NCI-H2107 treated with DMSO at 0.1 percent for 48 hours (cell line): ENCODE measurements around the gene LYPD6.
"Not testable (repeated sequence)": the region's sequence is repeated elsewhere in the genome, so short reads cannot be mapped to it uniquely, and the experiment has no call there.

ENCODE experiments used
- DNase-seq: peaks from one replicate; lab custom pipeline; 2025; ENCODE audit not compliant: unreplicated experiment; lab: John Stamatoyannopoulos, UW

Gene LYPD6

DNA sequence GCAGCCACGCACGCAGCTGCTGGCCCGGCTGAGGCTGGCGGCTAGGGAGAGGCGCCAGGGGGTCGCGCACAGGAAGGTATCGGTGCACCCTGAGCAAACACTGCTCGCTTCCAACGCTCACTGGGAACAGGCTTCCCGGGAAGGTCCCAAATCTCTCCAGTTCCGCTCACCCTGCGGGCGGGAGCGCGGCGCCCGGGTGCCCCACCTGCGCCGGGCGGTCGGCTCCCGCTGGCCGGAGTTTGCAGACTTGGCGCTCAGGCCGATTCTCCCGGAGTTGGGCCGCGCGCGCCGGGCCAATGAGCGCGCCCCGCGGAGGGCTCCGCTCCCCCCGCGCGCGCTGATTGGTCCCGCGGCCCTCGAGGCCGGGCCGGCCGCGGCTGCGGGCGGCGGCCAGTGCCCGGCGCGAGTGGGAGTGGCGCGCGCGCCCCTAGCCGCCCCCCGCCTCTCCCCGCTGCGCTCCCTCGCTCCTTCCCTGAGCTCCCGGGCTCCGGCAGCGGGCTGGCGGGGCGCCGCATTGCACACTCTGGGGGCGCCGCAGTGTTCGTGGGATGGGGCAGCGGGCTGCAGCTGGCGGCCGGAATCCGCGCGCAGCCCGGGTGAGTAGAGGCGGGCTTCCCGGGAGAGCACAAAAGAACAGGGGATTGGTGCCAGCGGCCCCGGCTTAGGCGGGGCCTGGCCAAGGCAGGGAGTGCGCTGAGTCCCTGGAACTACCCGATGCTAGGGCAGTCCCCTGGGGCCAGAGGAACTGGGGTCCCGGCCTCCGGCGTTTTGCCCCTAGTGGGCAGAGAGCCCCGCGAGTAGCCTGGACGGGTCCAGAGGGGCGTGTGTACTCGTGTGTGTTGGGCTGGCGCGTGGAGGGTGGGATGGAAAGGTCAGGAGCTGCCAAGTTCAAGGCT lies at the start of gene LYPD6:
Gene LYPD6 (plus strand): TSS at position 461 of the 896 bp plus-strand sequence. CDS start 107,122 bp downstream, outside the sequence.
- peak; percentile 35 for DNase-seq

- no peak for DNase-seq
These were observed 48.9 kb upstream of the LYPD6 start for GRCh38 chr2:149281441-149281840.

DNA sequence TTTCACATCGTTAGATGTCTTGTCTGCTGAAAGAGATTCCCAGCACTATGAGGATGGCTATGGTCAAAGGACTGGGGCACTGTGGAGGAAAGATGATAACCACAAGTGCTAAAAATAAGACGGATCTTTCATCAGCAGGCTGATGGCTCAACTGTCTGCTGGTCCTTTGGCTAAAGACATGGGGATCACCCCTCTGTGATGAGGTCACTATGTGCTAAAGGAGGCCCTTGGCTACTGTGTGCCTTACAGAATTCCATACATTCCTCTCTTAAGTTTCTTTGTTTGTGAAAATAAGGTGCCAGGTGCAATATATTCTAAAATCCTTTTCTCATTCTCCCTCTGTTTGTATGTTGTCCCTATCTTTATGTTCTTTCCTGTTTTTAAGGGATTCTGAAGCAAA lies 39.7 kb upstream of the LYPD6 start:
- no peak for DNase-seq

GRCh38 chr2:149291881-149292280 lies 38.5 kb upstream of the LYPD6 start:
- no peak for DNase-seq

GRCh38 chr2:149296031-149296430 lies 34.4 kb upstream of the LYPD6 start:
- DNase-seq, result no peak

DNA sequence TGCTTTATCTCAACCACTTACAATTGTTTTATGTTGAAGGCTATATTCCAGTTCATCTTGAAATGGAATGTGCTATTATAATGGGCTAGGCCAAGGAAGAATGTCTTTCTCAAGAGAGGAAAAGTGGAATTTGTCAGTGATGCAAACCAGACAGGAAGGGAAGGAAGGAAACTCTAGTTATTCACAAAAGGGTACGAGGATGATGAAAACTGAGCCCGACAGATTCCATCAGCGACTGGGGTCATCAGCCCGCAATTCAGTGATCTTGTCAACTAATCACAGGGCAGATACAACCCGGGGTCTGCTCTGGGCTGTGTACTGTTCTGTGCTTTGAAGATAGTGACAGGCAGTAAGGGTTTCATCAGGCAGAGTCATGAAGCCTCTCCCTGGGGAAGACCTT lies 23.4 kb upstream of the LYPD6 start:
- DNase-seq, result no peak

DNA sequence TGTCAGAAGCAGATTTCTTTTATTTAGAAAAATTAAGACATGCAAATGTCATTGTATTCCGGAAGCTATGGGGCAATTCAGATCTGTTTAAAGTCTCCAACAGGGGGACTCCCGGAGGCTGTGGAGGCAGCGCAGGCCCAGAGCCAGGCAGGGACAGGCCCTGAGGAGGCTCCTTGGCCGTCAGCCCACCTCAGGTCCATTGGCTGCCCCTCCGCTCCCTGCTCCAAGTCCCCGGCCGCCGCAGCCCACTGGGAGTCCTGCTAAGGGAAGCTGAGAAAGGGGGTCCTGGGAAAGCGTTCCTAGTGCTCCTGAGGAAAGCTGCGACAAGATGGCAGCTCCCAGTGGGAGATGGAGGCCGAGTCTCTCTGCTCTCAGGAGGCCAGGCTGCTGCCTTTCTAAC lies 20.0 kb upstream of the LYPD6 start:
- no peak for DNase-seq

GRCh38 chr2:149312039-149312438 lies 18.3 kb upstream of the LYPD6 start:
- DNase-seq, result no peak

GRCh38 chr2:149313512-149313972 lies 16.8 kb upstream of the LYPD6 start:
- peak; percentile 94 for DNase-seq

- DNase-seq, result no peak
These were observed 15.7 kb upstream of the LYPD6 start for GRCh38 chr2:149314687-149315086.

- no peak for DNase-seq
These were observed 14.9 kb upstream of the LYPD6 start for GRCh38 chr2:149315461-149315860.

- DNase-seq, result not testable (repeated sequence)
These were observed 11.8 kb upstream of the LYPD6 start for GRCh38 chr2:149318566-149318965.

- no peak for DNase-seq
These were observed 10.0 kb upstream of the LYPD6 start for GRCh38 chr2:149320362-149320761.

DNA sequence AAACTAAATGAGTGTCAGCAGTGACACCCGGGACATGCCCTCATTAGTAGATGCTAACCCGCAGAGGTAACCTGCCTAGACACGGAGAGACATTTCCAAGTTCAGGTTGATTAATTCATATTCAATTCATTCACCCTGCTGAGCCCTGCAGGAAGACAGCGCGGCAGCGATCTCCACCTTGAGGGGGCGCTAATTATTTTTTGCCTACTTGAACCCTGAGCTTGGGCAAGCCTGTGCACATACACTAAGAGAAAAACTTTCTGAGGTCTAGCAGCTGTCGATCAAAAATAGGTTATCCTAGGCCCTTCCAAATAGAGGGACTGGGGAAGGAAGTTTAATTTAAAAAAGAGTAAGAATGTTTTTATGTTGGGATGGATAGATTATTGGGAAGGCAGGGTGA lies 1.3 kb upstream of the LYPD6 start:
- no peak for DNase-seq

DNA sequence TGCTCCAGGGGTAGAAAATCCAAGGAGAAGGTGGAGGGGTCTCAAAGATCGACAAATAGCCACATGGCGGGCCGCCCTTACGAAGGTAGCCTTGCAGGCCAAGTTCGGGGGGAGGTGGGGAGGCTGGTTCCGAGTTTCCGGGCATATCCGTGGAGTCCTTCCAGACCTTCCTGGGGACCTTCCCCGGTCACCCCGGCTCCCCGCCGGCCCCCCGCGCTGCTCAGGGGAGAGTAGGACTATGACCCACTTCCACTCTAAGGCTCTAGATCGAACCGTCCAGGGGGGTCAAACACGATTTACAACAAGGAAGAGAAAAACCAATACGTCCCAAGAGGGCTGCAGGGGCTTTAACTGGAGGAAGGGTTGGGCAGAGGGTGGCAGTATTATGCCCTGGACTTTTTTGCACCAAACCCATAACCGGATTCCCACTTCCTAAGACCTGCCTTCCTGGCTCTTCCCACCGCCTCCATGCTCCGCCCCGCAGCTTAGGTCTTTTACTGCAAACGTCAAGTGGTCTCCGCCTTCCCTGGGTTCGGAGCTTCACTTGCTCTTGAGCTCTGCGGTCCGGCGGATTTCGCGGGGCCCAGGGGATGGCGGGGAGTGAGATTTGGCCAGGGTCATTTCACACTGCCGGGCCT lies 779 bp upstream of the LYPD6 start:
- DNase-seq, result peak; percentile 75

- no peak for DNase-seq
These were observed 625 bp downstream of the LYPD6 start for GRCh38 chr2:149331023-149331400.

GRCh38 chr2:149332364-149332763 lies 2.0 kb downstream of the LYPD6 start:
- DNase-seq, result no peak

DNA sequence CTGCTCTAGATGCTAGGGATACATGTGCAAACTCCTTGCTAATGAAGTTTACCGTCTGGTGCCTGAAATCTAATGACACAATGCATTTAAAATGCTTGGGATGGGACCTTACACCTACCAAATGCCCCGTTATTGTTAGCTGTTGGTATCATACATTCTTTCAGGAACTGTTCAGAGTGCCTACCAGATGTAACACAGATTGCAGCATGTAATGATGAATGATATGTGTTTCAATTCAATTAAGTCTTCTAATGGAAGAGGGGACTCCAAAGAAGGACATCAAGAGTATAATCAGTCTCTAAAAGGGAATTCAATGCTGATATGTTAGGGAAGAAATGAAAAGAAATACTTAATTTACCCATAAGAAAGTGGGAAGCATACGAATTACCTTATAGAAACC lies 3.2 kb downstream of the LYPD6 start:
- DNase-seq, result no peak

DNA sequence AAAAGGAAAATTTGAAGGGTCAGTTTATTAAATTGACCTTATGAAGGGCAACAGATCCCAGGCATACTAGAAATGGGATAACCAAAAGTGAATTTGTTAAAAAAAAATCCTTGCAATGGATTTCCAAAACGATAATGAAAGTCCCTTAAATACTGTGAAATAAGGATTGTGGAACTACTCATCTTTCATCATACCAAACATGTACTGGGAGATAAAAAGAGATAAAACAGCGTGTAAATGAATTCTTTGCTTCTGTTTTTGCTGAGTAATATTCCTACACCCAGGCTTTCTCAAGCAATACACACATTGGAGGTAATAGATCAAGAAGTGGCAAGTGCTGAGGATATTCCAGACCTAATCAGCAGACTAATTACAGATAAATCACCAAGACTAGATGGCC lies 3.8 kb downstream of the LYPD6 start:
- DNase-seq, result no peak

DNA sequence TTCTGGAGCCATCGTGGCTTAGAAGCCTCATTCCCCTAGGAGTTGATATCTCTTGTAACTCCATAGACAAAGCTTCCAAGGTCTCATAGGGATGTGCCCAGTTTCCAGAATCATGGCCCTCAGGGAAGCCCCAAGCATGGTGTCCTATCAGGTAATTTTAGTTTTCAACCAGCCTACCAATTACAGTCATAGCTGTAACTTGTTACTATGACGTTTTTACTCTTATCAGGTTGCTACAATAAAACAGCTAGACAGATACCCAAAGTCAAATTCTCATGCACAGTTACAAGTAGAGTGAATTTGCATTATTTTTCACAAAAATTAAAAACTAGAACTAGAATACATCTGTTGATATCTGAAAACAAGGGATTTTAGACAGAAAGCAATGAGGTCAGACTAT lies 8.9 kb downstream of the LYPD6 start:
- no peak for DNase-seq

DNA sequence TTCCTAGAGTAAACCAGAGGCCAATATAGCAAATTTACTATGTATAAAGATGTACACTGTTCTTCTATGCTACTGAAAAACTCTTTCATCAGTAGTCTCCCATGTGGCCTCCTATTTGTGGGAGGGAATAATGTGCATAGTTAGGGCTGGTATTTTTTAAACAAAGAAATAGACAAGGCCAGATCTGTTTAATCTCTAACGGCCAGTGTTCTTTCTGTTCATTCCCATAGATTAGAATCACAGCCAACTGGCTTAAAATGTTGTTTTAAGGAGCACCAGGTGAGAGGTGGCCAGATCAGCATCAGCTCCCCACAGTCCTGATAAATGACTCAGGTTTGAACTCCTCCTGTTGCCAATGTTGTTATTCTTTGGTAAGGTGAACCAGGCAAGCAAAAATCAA lies 12.1 kb downstream of the LYPD6 start:
- DNase-seq, result no peak

- DNase-seq, result no peak
These were observed 13.7 kb downstream of the LYPD6 start for GRCh38 chr2:149344105-149344504.
